Measurements from ENCODE around the gene PRPSAP2.
"Not testable (repeated sequence)": the region's sequence is repeated elsewhere in the genome, so short reads cannot be mapped to it uniquely, and the experiment has no call there.

PRPSAP2 gene

DNA sequence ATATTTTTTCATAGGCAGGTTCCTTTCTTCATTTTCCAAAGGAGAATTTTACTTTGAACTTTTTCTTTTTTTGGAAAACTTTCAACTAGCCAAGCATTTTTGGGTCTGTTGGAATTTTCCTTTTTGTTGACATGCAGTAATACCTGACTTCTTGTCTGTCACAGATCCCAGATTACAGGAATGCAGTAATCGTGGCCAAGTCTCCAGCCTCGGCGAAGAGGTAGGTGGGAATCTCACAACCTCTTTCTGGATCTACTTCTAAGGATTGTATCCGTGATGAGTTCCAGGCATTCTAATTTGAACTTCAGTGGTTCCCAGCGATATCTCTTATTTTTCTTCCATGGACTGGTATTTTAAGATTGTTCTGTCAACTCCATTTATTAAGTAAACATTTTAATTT, 31.7 kb downstream of the PRPSAP2 start:
- DNase-seq (ENCODE audit: low read depth in 2 of 2), result no peak

- no peak for DNase-seq (ENCODE audit: low read depth in 2 of 2)
Observed at GRCh38 chr17:18891541-18891940, 33.6 kb downstream of the PRPSAP2 start.

DNA sequence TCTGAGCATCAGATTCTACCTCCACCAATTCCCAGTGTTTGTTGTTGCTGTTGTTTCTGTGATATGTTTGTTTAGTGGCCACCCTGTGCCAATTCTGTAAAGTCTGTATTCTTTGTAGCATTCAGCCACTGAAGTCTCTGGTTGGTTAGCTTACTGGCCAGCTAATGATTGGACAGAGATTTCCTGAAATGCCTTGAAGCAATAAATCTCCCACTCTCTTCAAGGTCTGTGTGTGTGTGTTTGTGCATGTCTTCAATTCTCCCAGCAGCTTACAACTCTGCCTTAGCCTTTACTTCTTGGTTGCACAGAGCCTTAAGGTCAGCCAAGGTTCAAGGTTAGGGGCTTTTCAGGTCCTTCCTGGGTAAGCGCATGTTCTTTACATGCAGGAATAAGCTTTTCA, 38.2 kb downstream of the PRPSAP2 start:
- DNase-seq (ENCODE audit: low read depth in 2 of 2), result no peak

DNA sequence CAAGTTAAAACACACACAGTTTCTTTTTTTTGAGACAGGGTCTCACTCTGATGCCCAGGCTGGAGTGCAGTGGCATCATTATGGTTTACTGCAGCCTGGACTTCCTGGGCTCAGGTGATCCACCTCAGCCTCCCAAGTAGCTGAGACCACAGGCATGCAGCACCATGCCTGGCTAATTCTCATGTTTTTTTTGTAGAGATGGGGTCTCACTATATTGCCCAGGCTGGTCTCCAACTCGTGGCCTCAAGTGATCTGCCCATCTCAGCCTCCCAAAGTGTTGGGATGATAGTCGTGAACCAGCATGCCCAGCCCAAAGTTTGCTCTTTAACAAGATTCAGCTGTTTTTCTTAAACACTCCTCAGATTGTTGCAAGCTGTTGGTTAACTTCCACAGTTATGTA, 39.0 kb downstream of the PRPSAP2 start:
- no peak for DNase-seq (ENCODE audit: low read depth in 2 of 2)

DNA sequence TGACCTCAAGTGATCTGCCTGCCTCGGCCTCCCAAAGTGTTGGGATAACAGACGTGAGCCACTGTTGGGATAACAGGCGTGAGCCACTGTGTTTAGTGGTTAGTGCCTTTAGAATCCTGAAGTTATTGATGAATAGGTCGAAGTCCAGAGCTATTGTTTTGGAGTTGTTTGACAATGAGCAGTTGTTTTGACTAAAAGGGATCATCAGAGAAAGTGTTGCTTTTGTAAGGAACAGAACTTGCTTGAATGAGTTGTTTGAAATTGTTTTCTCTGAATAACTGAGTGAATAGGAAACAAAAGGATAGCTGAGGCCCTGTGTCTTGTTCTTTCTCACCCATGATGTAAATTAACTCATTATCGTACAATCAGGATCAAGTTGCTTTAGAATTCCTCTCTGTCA, 46.6 kb downstream of the PRPSAP2 start:
- no peak for DNase-seq (ENCODE audit: low read depth in 2 of 2)

DNA sequence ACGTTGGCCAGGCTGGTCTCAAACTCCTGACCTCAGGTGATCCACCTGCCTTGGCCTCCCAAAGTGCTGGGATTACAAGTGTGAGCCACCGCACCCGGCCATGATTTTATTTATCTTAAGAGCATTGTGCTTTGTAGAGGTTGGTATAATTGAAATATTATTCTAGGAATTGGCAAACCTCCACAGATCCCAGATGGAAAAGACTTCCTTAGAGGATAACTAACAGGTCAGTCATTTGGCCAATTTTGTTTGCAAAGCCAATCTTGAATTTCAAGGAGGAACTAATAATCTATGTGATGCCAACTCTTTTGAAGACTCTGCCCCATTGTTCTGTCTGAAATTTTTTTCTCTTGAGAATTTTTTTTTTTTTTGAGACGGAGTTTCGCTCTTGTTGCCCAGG, 47.3 kb downstream of the PRPSAP2 start:
- DNase-seq (ENCODE audit: low read depth in 2 of 2), result no peak

GRCh38 chr17:18910326-18910725, 52.4 kb downstream of the PRPSAP2 start:
- DNase-seq (ENCODE audit: low read depth in 2 of 2), result no peak

- no peak for DNase-seq (ENCODE audit: low read depth in 2 of 2)
Observed at GRCh38 chr17:18910881-18911280, 53.0 kb downstream of the PRPSAP2 start.

DNA sequence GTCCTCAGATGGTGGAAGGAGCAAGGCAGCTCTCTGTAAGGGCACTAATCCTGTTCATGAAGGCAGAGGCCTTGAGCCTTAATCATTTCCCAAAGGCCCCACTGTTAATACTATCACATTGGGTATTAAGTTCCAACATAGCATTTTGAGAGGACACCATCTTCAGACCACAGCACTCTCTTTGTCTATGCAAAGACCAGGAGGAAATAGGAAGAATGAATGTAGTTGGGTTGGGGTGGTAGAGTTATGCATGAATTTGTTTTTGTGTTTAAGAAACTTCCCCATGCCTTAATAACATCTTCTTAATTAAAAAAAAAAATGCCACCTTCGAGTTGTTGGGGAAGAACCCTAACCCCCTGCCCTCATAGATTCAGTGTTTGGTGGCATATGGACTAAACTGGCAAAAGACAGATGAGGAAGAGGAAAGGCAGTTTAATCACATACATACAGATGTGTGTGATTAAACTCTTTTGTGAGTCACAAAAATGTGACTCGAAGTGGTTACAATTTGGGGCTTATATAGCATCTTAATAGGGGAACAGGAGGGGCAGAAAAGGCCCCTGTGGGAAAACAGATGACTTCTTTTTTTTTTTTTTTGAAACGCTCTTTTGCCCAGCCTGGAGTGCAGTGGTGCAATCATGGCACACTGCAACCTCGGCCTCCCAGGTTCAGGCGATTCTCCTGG, 59.0 kb downstream of the PRPSAP2 start:
- DNase-seq (ENCODE audit: low read depth in 2 of 2), result peak in 1 of 2 experiments; percentile 15

- no peak for DNase-seq (ENCODE audit: low read depth in 2 of 2)
Observed at GRCh38 chr17:18917506-18918032, 59.6 kb downstream of the PRPSAP2 start.

- DNase-seq (ENCODE audit: low read depth in 2 of 2), result no peak
Observed at GRCh38 chr17:18919963-18920362, 62.0 kb downstream of the PRPSAP2 start.

DNA sequence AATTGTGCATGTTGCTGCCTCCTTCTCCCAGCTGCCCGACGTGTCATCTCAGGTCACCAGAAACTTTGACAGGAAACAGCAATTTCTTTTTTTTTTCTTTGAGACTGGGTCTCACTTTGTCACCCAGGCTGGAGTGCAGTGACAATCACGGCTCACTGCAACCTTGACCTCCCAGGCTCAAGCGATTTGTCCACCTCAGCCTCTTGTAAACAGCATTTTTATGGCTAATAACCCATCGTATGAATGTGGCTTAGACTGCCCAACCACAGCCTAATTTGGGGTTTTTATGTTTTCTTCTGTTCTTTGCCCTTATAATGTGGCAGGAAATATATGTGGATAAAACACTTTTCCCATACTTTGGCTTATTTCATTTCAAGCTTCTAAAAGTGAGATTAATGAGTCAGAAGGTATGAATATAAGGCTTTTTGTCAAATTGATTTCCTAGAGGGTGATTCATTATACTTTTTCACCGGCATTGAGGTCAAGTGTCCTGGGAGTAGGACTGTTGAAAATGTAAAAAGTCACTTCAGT, 63.0 kb downstream of the PRPSAP2 start:
- DNase-seq (ENCODE audit: low read depth in 2 of 2), result no peak

- DNase-seq (ENCODE audit: low read depth in 2 of 2), result no peak
Observed at GRCh38 chr17:18921485-18921884, 63.6 kb downstream of the PRPSAP2 start.

- peak; percentile 18 to 23 for DNase-seq (ENCODE audit: low read depth in 2 of 2)
Observed at GRCh38 chr17:18921912-18922451, 64.1 kb downstream of the PRPSAP2 start.

DNA sequence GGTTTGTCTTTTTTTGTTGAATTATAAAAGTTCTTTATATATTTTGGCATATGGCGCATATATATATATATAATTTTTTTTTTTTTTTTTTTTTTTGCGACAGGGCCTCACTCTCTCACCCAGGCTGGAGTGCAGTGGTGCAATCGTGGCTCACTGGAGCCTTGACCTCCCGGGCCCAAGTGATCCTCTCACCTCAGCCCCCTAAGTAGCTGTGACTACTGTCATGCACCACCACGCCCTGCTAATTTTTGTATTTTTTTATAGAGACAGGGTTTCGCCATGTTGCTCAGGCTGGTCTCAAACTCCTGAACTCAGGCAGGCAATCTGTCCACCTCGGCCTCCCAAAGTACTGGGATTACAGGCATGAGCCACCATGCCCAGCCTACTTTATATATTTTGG, 64.7 kb downstream of the PRPSAP2 start:
- DNase-seq (ENCODE audit: low read depth in 2 of 2), result not testable (repeated sequence)

DNA sequence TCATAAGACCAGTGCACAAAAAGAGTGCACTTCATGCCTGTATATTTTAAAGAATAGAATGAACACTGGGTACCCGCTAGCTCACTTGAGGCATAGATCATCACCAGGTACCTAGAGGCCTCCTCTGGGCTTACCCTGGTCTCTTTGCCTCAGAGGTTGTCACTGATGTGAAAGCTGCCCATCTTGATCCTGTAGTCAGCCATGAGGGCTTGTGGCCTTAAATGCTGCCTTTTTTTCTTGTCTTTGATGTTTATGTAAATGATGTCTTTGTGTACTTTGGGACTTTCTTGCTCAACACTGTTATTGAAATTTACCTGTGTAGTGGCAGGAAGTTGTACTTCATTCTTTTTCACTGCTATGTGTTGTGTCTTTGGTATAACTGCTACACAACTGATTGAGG, 67.3 kb downstream of the PRPSAP2 start:
- DNase-seq (ENCODE audit: low read depth in 2 of 2), result no peak

DNA sequence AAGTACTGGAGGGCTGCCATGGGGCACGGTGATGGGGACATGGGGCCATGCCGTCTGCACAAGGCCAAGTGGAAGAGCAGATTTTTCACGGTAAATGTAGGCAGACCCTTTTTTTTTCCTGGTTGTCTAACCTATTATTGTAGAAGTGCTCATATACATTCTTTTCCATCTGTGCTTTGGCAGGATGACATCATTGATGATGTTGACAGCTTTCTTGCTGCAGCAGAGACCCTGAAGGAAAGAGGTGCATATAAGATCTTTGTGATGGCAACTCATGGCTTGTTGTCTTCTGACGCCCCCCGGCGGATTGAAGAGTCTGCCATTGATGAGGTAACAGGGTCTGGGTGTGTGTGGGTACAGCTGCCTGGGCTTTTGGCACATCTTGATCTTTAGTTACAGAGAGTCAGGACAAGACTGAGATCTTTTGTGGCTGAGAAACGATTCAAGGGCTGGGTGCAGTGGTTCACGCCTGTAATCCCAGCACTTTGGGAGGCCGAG, 70.7 kb downstream of the PRPSAP2 start:
- no peak for DNase-seq (ENCODE audit: low read depth in 2 of 2)

- no peak for DNase-seq (ENCODE audit: low read depth in 2 of 2)
Observed at GRCh38 chr17:18932360-18933055, 74.6 kb downstream of the PRPSAP2 start.

GRCh38 chr17:18933102-18934058, 75.4 kb downstream of the PRPSAP2 start:
- DNase-seq (ENCODE audit: low read depth in 2 of 2), result no peak

- DNase-seq (ENCODE audit: low read depth in 2 of 2), result no peak
Observed at GRCh38 chr17:18937981-18938691, 80.2 kb downstream of the PRPSAP2 start.

DNA sequence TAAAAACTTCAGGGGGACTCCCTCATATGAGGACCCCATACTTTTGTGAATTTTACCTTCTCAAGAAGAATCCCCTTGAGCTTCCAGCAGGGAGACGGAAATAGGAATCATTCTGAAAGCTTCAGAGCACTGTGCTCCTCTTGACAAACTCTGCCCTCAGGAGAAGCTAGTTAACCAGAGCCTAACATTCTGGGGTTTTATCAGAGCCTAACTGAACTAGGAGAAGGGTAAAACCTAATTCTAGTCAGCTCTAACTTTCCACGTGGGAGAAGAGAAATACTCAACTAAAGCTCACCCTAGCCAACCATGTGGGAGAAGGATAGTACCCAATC, 80.7 kb downstream of the PRPSAP2 start:
- no peak for DNase-seq (ENCODE audit: low read depth in 2 of 2)

All from fibroblast of skin of left biceps (primary cell).